Prostate gland (tissue), 2 donors: ENCODE data around the gene RNPEP. TPM values are rescaled to one million over a fixed set of nuclear protein-coding genes. Genes with fewer than 3 reads are reported as not detected.

Source experiments
- DNase-seq: peaks from one replicate; pipeline ENCODE4 v3.0.0-alpha.2; 2019; ENCODE audit warnings: low spot score
- H3K27ac ChIP-seq, 2 donors: fragments of 200-600 bp; sonication (generic); 2 replicates each; pipeline ENCODE4 v1.5.1; 2017 to 2019
- H3K27me3 ChIP-seq: fragments of 200-600 bp; sonication (generic); replicated peaks from 2 replicates; pipeline ENCODE4 v1.5.1; 2019; ENCODE audit not compliant: insufficient read depth
- H3K36me3 ChIP-seq, 2 donors: fragments of 200-600 bp; sonication (generic); 1 replicate in 1 of 2; 2 replicates in 1 of 2; pipeline versions ENCODE4 v1.5.1 to v1.8.1; 2017 to 2019
- H3K4me1 ChIP-seq: fragments of 200-600 bp; sonication (generic); replicated peaks from 2 replicates; pipeline ENCODE4 v1.5.1; 2019
- H3K4me3 ChIP-seq, 2 donors: fragments of 200-600 bp; sonication (generic); 2 replicates each; pipeline ENCODE4 v1.5.1; 2017 to 2019
- H3K9me3 ChIP-seq: fragments of 200-600 bp; sonication (generic); 2 replicates; pipeline ENCODE4 v1.5.1; 2017
- CTCF ChIP-seq, 4 experiments: fragments of 200-600 bp in 2 of 4; fragments of 450-650 bp in 2 of 4; sonication (generic) in 2 of 4; IDR thresholded peaks; 1 replicate in 3 of 4; 2 replicates in 1 of 4; pipeline ENCODE4 v1.5.1; 2016 to 2019; ENCODE audit warnings: antibody characterized with exemption in 4 of 4, mild to moderate bottlenecking in 2 of 4, moderate library complexity in 2 of 4
- POLR2A ChIP-seq: fragments of 450-650 bp; IDR thresholded peaks from one replicate; pipeline ENCODE4 v1.6.1; 2016; ENCODE audit warnings: antibody characterized with exemption, mild to moderate bottlenecking
- POLR2AphosphoS5 ChIP-seq: sonication (generic); formaldehyde crosslinking; IDR thresholded peaks from one replicate; pipeline ENCODE4 v1.6.1; 2017; ENCODE audit warnings: antibody characterized with exemption
- WGBS: methylation state at CpG from one replicate; pipeline ENCODE4 v1.1.5; 2018; 5-methylcytosine and 5-hydroxymethylcytosine counted together
- intact Hi-C: fragments of 100-400 bp; cut with DNase I; formaldehyde crosslinking; loops from one replicate; pipeline ENCODE4 v1.14.2; 2022
- total RNA-seq, 2 donors: library from RNA; depleted of rRNA; stranded (reverse); fragments of >200 nt; gene quantifications; one replicate each; pipeline ENCODE4 v1.1.0, GENCODE V29; 2016

Gene RNPEP
- total RNA-seq, 2 donors from 2014 or later, result 70.4 to 104 TPM

GRCh38 chr1:201999625-202000238, 17.3 kb downstream of the RNPEP start:
- peak; percentile 20 for TF ChIP-seq POLR2AphosphoS5
- peak; percentile 47 to 79 (median 74) for TF ChIP-seq CTCF (IDR thresholded peaks at IDR 0.05)
- no peak for TF ChIP-seq POLR2A
- Histone ChIP-seq H3K27ac (no peak overlapping the region), H3K36me3 (peaks cover 8% of the 10 kb centered on the region in 2 donors), H3K4me1 (no peaks in the 10 kb centered on the region), H3K27me3 (no peaks in the 10 kb centered on the region), H3K4me3 (no peak overlapping the region), H3K9me3 (no peaks in the 10 kb centered on the region)
- 49% methylated on average over 16 of the region's 16 CpGs for WGBS
- no peak for DNase-seq
- intact Hi-C loops, result no loop called here

GRCh38 chr1:202002507-202002906, 20.1 kb downstream of the RNPEP start:
- H3K36me3 ChIP-seq, result peaks cover 6 to 9% of the 10 kb centered on the region in 2 donors
- DNase-seq, result no peak
- no peaks in the 10 kb centered on the region for H3K4me1 ChIP-seq
- H3K27ac ChIP-seq, result no peak overlapping the region
- no peak overlapping the region for H3K4me3 ChIP-seq
- H3K27me3 ChIP-seq, result no peaks in the 10 kb centered on the region
- intact Hi-C loops, result no loop called here
- WGBS, result 73% methylated on average over 9 of the region's 9 CpGs
- H3K9me3 ChIP-seq, result no peaks in the 10 kb centered on the region
- TF ChIP-seq CTCF (IDR thresholded peaks at IDR 0.05) (no peak), POLR2A (no peak), POLR2AphosphoS5 (no peak)

GRCh38 chr1:202004711-202005110, 22.3 kb downstream of the RNPEP start:
- no peak overlapping the region for H3K4me3 ChIP-seq
- peaks cover 9% of the 10 kb centered on the region for H3K4me1 ChIP-seq
- no peak for DNase-seq
- H3K36me3 ChIP-seq, result peaks cover 6 to 9% of the 10 kb centered on the region in 2 donors
- TF ChIP-seq POLR2AphosphoS5, result no peak
- no peak for TF ChIP-seq POLR2A
- no peak for TF ChIP-seq CTCF (IDR thresholded peaks at IDR 0.05)
- no peak overlapping the region for H3K27ac ChIP-seq
- intact Hi-C loops, result no loop called here
- WGBS, result 61% methylated on average over 9 of the region's 9 CpGs
- H3K9me3 ChIP-seq, result no peaks in the 10 kb centered on the region
- H3K27me3 ChIP-seq, result no peaks in the 10 kb centered on the region

- no peaks in the 10 kb centered on the region for H3K27me3 ChIP-seq
- H3K9me3 ChIP-seq, result no peaks in the 10 kb centered on the region
- H3K4me3 ChIP-seq, result no peak overlapping the region
- H3K36me3 ChIP-seq, result peaks cover 6 to 9% of the 10 kb centered on the region in 2 donors
- 73% methylated on average over 2 of the region's 2 CpGs for WGBS
- TF ChIP-seq CTCF (IDR thresholded peaks at IDR 0.05), result peak in 3 of 4 experiments; percentile 49 to 59 (median 51)
- TF ChIP-seq POLR2AphosphoS5, result no peak
- no peak overlapping the region for H3K27ac ChIP-seq
- intact Hi-C loops, result no loop called here
- DNase-seq, result no peak
- peaks cover 13% of the 10 kb centered on the region for H3K4me1 ChIP-seq
These were observed 23.5 kb downstream of the RNPEP start for GRCh38 chr1:202005958-202006357.

- Histone ChIP-seq H3K27ac (peak overlapping the region; percentile 70 to 91), H3K27me3 (no peaks in the 10 kb centered on the region), H3K9me3 (no peaks in the 10 kb centered on the region), H3K4me1 (peaks cover 13% of the 10 kb centered on the region), H3K36me3 (peaks cover 6 to 9% of the 10 kb centered on the region in 2 donors), H3K4me3 (no peak overlapping the region)
- intact Hi-C loops, result no loop called here
- DNase-seq, result no peak
- 51% methylated on average over 8 of the region's 8 CpGs for WGBS
- TF ChIP-seq POLR2AphosphoS5 (no peak), POLR2A (no peak)
These were observed 24.9 kb downstream of the RNPEP start for GRCh38 chr1:202007304-202007703.
